Testis (tissue), 3 donors: ENCODE results near the gene RASA4. TPM values are rescaled to one million over a fixed set of nuclear protein-coding genes. Genes with fewer than 3 reads are reported as not detected.
"Not testable (repeated sequence)": the region's sequence is repeated elsewhere in the genome, so short reads cannot be mapped to it uniquely, and the experiment has no call there.

Experiments used
- DNase-seq: peaks from one replicate; pipeline ENCODE4 v3.0.0-alpha.2; 2019
- H3K27ac ChIP-seq, 2 donors: fragments of 200-600 bp; sonication (generic); one replicate each; pipeline ENCODE4 v1.5.1; 2019
- H3K27me3 ChIP-seq: fragments of 200-600 bp; sonication (generic); one replicate; pipeline ENCODE4 v1.5.1; 2019
- H3K36me3 ChIP-seq: fragments of 200-600 bp; sonication (generic); one replicate; pipeline ENCODE4 v1.5.1; 2017; ENCODE audit warnings: low read depth; ENCODE audit errors: missing control alignments
- H3K4me1 ChIP-seq: fragments of 200-600 bp; sonication (generic); one replicate; pipeline ENCODE4 v1.5.1; 2019
- H3K4me3 ChIP-seq, 2 donors: fragments of 200-600 bp; sonication (generic); one replicate each; pipeline ENCODE4 v1.5.1; 2017 to 2019
- H3K9me3 ChIP-seq: fragments of 200-600 bp; sonication (generic); one replicate; pipeline ENCODE4 v1.5.1; 2017
- WGBS, 2 donors: methylation state at CpG; one replicate each; pipeline ENCODE4 v1.1.5; 2018; 5-methylcytosine and 5-hydroxymethylcytosine counted together
- intact Hi-C: fragments of 100-400 bp; cut with DNase I; formaldehyde crosslinking; loops from one replicate; pipeline ENCODE4 v1.15.1; 2023; ENCODE audit warnings: low total_unique reads
- polyA plus RNA-seq: library from polyadenylated mRNA; stranded (reverse); fragments of 350-450 nt; fragmentation: Illumina TruSeq; extraction: RNeasy Lipid Tissue Mini Kit (QIAGEN cat#74804); gene quantifications from one replicate; pipeline ENCODE4 v1.2.3, GENCODE V29; 2014; ENCODE audit warnings: low read depth, low replicate concordance; ENCODE audit not compliant: insufficient read depth
- small RNA-seq, 2 donors: library from RNA; depleted of rRNA; stranded (forward); fragments of <200 nt; gene quantifications; one replicate each; pipeline ENCODE3, GENCODE V24; 2016
- total RNA-seq, 2 donors: library from RNA; depleted of rRNA; stranded (reverse); fragments of >200 nt; gene quantifications; one replicate each; pipeline ENCODE4 v1.2.3, GENCODE V29; 2016

RASA4 gene
- total and polyA plus RNA-seq, 3 donors from 2014 or later, result 28.0 to 49.0 (median 43.3) TPM

- H3K36me3 ChIP-seq, H3K27me3 ChIP-seq, intact Hi-C loops, H3K4me1 ChIP-seq, H3K4me3 ChIP-seq, H3K27ac ChIP-seq, H3K9me3 ChIP-seq, DNase-seq: not testable (repeated sequence)
- no CpG with 5 or more reads among the region's 8 CpGs for WGBS, 2 donors
Measured at GRCh38 chr7:102542083-102542482, 74.5 kb downstream of the RASA4 start.

GRCh38 chr7:102540604-102541003 lies 76.0 kb downstream of the RASA4 start:
- whole genome bisulfite sequencing, 2 donors, result 91 to 98% methylated on average over 5 of the region's 6 CpGs
- DNase-seq, result peak; percentile 12
- H3K27me3 ChIP-seq, intact Hi-C loops, H3K4me3 ChIP-seq, H3K9me3 ChIP-seq, H3K4me1 ChIP-seq, H3K36me3 ChIP-seq, H3K27ac ChIP-seq: not testable (repeated sequence)

GRCh38 chr7:102535062-102535615 lies 81.4 kb downstream of the RASA4 start:
- intact Hi-C loops, H3K36me3 ChIP-seq, H3K27me3 ChIP-seq, H3K4me1 ChIP-seq, DNase-seq, H3K4me3 ChIP-seq, H3K27ac ChIP-seq, H3K9me3 ChIP-seq: not testable (repeated sequence)
- WGBS, 2 donors, result 68 to 83% methylated on average over 3 of the region's 8 CpGs

- intact Hi-C loops, H3K27me3 ChIP-seq, DNase-seq, H3K27ac ChIP-seq, H3K36me3 ChIP-seq, H3K4me3 ChIP-seq, H3K9me3 ChIP-seq, H3K4me1 ChIP-seq: not testable (repeated sequence)
- 91 to 100% methylated on average over 1 to 2 of the region's 2 CpGs for whole genome bisulfite sequencing, 2 donors
Measured at GRCh38 chr7:102532127-102532526, 84.4 kb downstream of the RASA4 start.

GRCh38 chr7:102531583-102531982 lies 85.0 kb downstream of the RASA4 start:
- H3K4me3 ChIP-seq, H3K27me3 ChIP-seq, intact Hi-C loops, H3K27ac ChIP-seq, H3K9me3 ChIP-seq, H3K36me3 ChIP-seq, DNase-seq, H3K4me1 ChIP-seq: not testable (repeated sequence)
- no CpG with 5 or more reads among the region's 7 CpGs for WGBS, 2 donors

- not testable (repeated sequence) for H3K4me3 ChIP-seq, H3K4me1 ChIP-seq
- WGBS, 2 donors, result 80 to 93% methylated on average over 1 to 3 of the region's 13 CpGs
Measured at GRCh38 chr7:102527822-102528793, 88.4 kb downstream of the RASA4 start.

GRCh38 chr7:102527182-102527581 lies 89.4 kb downstream of the RASA4 start:
- H3K27me3 ChIP-seq, H3K4me1 ChIP-seq, H3K27ac ChIP-seq, H3K36me3 ChIP-seq, H3K9me3 ChIP-seq, H3K4me3 ChIP-seq, intact Hi-C loops, DNase-seq: not testable (repeated sequence)
- 40 to 57% methylated on average over 1 of the region's 8 CpGs for WGBS, 2 donors

More at GRCh38 chr7:102527822-102528793, 88.4 kb downstream of the RASA4 start:
- intact Hi-C loops, H3K27me3 ChIP-seq, H3K9me3 ChIP-seq, DNase-seq, H3K36me3 ChIP-seq, H3K27ac ChIP-seq: not testable (repeated sequence)

GRCh38 chr7:102524803-102525202 lies 91.8 kb downstream of the RASA4 start:
- H3K27me3 ChIP-seq, intact Hi-C loops, H3K36me3 ChIP-seq, H3K4me1 ChIP-seq, H3K4me3 ChIP-seq, H3K27ac ChIP-seq, DNase-seq, H3K9me3 ChIP-seq: not testable (repeated sequence)
- WGBS, 2 donors, result 100% methylated on average over 1 of the region's 2 CpGs; no CpG with 5 or more reads in 1 of the 2 donors

Small RNA genes lying within 50 kb of the gene (small RNA-seq; reads per million reads assigned to genes)
- 0 reads per million in 2 donors for gene UPK3BL1

Other genes with a start within 250 kb of the RASA4 start
- 10 to 100 TPM; 52.5 to 71.1 TPM for gene PRKRIP1, start 220.4 kb downstream of the RASA4 start, total RNA-seq
- gene PRKRIP1, start 220.4 kb downstream of the RASA4 start, polyA plus RNA-seq, result 50.8 TPM
- gene ORAI2, start 183.2 kb downstream of the RASA4 start, total RNA-seq, result 10 to 100 TPM in 1 of 2 donors, 1 to 10 TPM in 1; 9.7 to 10.3 TPM
- 9.9 TPM for gene ORAI2, start 183.2 kb downstream of the RASA4 start, polyA plus RNA-seq
- 10 to 100 TPM; 26.7 to 27.7 TPM for gene ALKBH4, start 151.9 kb downstream of the RASA4 start, total RNA-seq
- 9.3 TPM for gene ALKBH4, start 151.9 kb downstream of the RASA4 start, polyA plus RNA-seq
- 100 to 1,000 TPM; 221 to 350 TPM for gene LRWD1, start 151.8 kb downstream of the RASA4 start, total RNA-seq
- gene LRWD1, start 151.8 kb downstream of the RASA4 start, polyA plus RNA-seq, result 540 TPM
- gene POLR2J, start 137.8 kb downstream of the RASA4 start, total RNA-seq, result 10 to 100 TPM; 33.9 to 46.0 TPM
- 73.1 TPM for gene POLR2J, start 137.8 kb downstream of the RASA4 start, polyA plus RNA-seq
- 10 to 100 TPM; 11.5 to 15.7 TPM for gene RASA4B, start 99.0 kb downstream of the RASA4 start, total RNA-seq
- gene RASA4B, start 99.0 kb downstream of the RASA4 start, polyA plus RNA-seq, result 18.5 TPM
- gene UPK3BL2, start 73.1 kb downstream of the RASA4 start, total RNA-seq, result 10 to 100 TPM in 1 of 2 donors, 1 to 10 TPM in 1; 5.6 to 10.5 TPM
- gene UPK3BL2, start 73.1 kb downstream of the RASA4 start, polyA plus RNA-seq, result 4.4 TPM
- gene SPDYE2, start 65.5 kb downstream of the RASA4 start, total RNA-seq, result 10 to 100 TPM in 1 of 2 donors, 1 to 10 TPM in 1; 5.4 to 15.6 TPM
- gene SPDYE2, start 65.5 kb downstream of the RASA4 start, polyA plus RNA-seq, result 19.5 TPM
- gene POLR2J3, start 44.2 kb downstream of the RASA4 start, total RNA-seq, result 10 to 100 TPM; 31.3 to 45.5 TPM
- 66.4 TPM for gene POLR2J3, start 44.2 kb downstream of the RASA4 start, polyA plus RNA-seq
- 10 to 100 TPM; 22.5 to 24.2 TPM for gene UPK3BL1, start 26.0 kb upstream of the RASA4 start, total RNA-seq
- gene UPK3BL1, start 26.0 kb upstream of the RASA4 start, polyA plus RNA-seq, result 27.4 TPM
- gene SPDYE2B, start 33.6 kb upstream of the RASA4 start, total RNA-seq, result 10 to 100 TPM in 1 of 2 donors, 1 to 10 TPM in 1; 1.4 to 10.6 TPM
- gene SPDYE2B, start 33.6 kb upstream of the RASA4 start, polyA plus RNA-seq, result 3.3 TPM
- 10 to 100 TPM in 1 of 2 donors, 1 to 10 TPM in 1; 7.6 to 10.2 TPM for gene POLR2J2, start 54.9 kb upstream of the RASA4 start, total RNA-seq
- gene POLR2J2, start 54.9 kb upstream of the RASA4 start, polyA plus RNA-seq, result 1.4 TPM
- gene FAM185A, start 132.2 kb upstream of the RASA4 start, total RNA-seq, result 10 to 100 TPM; 15.2 to 23.9 TPM
- 4.5 TPM for gene FAM185A, start 132.2 kb upstream of the RASA4 start, polyA plus RNA-seq